MM.1S (cell line): Measurements from ENCODE around the gene PCCA.

Experiments
- DNase-seq: peaks from one replicate; pipeline ENCODE4 v3.0.0-alpha.2; 2015
- H2AFZ ChIP-seq: fragments of 300-600 bp; sonication (generic); 2 replicates; pipeline ENCODE4 v1.6.0; 2016; ENCODE audit warnings: antibody characterized with exemption, low read length
- H3F3A ChIP-seq: fragments of 300-600 bp; sonication (generic); 2 replicates; pipeline ENCODE4 v1.6.1; 2016; ENCODE audit warnings: mild to moderate bottlenecking, antibody characterized with exemption, low read length, moderate library complexity, mixed read lengths; ENCODE audit not compliant: insufficient read depth
- H3K27ac ChIP-seq: fragments of 300-600 bp; sonication (generic); 2 replicates; pipeline ENCODE4 v1.5.1; 2016; ENCODE audit warnings: mild to moderate bottlenecking, low read length
- H3K27me3 ChIP-seq: fragments of 300-600 bp; sonication (generic); replicated peaks from 2 replicates; pipeline ENCODE4 v1.6.0; 2016; ENCODE audit warnings: low read length; ENCODE audit not compliant: insufficient read depth
- H3K36me3 ChIP-seq: fragments of 300-600 bp; sonication (generic); replicated peaks from 2 replicates; pipeline ENCODE4 v1.6.1; 2016; ENCODE audit warnings: mild to moderate bottlenecking, low read length, mixed read lengths; ENCODE audit not compliant: insufficient read depth
- H3K4me1 ChIP-seq: fragments of 300-600 bp; sonication (generic); 2 replicates; pipeline ENCODE4 v1.6.1; 2016; ENCODE audit warnings: low read length, mixed read lengths
- H3K4me2 ChIP-seq: fragments of 300-600 bp; sonication (generic); 2 replicates; pipeline ENCODE4 v1.6.0; 2016; ENCODE audit warnings: low read depth, low read length
- H3K4me3 ChIP-seq: fragments of 300-600 bp; sonication (generic); 2 replicates; pipeline ENCODE4 v1.5.1; 2016; ENCODE audit warnings: low read length, mixed read lengths
- H3K79me2 ChIP-seq: fragments of 300-600 bp; sonication (generic); 2 replicates; pipeline ENCODE4 v1.6.1; 2016; ENCODE audit warnings: mixed run types, low read length, mixed read lengths
- H3K9ac ChIP-seq: fragments of 300-600 bp; sonication (generic); 2 replicates; pipeline ENCODE4 v1.6.1; 2016; ENCODE audit warnings: low read length, mixed read lengths
- H3K9me2 ChIP-seq: fragments of 300-600 bp; sonication (generic); replicated peaks from 2 replicates; pipeline ENCODE4 v1.6.1; 2016; ENCODE audit warnings: mild to moderate bottlenecking, low read length, mixed read lengths; ENCODE audit not compliant: insufficient read depth
- H3K9me3 ChIP-seq: fragments of 300-600 bp; sonication (generic); replicated peaks from 2 replicates; pipeline ENCODE4 v1.6.1; 2016; ENCODE audit warnings: mild to moderate bottlenecking, low read length, mixed read lengths; ENCODE audit not compliant: insufficient read depth
- H4K20me1 ChIP-seq: fragments of 300-600 bp; sonication (generic); 2 replicates; pipeline ENCODE4 v1.6.1; 2016; ENCODE audit warnings: mild to moderate bottlenecking, low read length, moderate library complexity, mixed read lengths; ENCODE audit not compliant: insufficient read depth
- CTCF ChIP-seq: fragments of 300-600 bp; sonication (generic); IDR thresholded peaks from 2 replicates; pipeline ENCODE4 v1.5.1; 2016; ENCODE audit warnings: antibody characterized with exemption, low read length, mixed read lengths
- EZH2 ChIP-seq: fragments of 300-600 bp; sonication (generic); optimal IDR thresholded peaks from 2 replicates; pipeline ENCODE3; 2017; ENCODE audit warnings: low read depth, mild to moderate bottlenecking, antibody characterized with exemption, low read length, mixed read lengths
- EZH2phosphoT487 ChIP-seq: fragments of 300-600 bp; sonication (generic); IDR thresholded peaks from 2 replicates; pipeline ENCODE4 v1.6.1; 2018; ENCODE audit warnings: antibody characterized with exemption, low read length

PCCA gene

GRCh38 chr13:100378533-100378932 is 289.6 kb downstream of the PCCA start:
- Histone ChIP-seq H3K4me2 (no peak overlapping the region), H3K27ac (no peak overlapping the region), H3K27me3 (no peaks in the 10 kb centered on the region), H3K4me1 (no peaks in the 10 kb centered on the region), H2AFZ (no peak overlapping the region), H3K9me2 (no peaks in the 10 kb centered on the region), H3K9ac (no peak overlapping the region), H4K20me1 (no peaks in the 10 kb centered on the region), H3K36me3 (no peaks in the 10 kb centered on the region), H3K9me3 (no peaks in the 10 kb centered on the region), H3K4me3 (no peak overlapping the region), H3F3A (no peaks in the 10 kb centered on the region), H3K79me2 (no peaks in the 10 kb centered on the region)
- no peak for TF ChIP-seq EZH2
- no peak for TF ChIP-seq EZH2phosphoT487
- TF ChIP-seq CTCF = no peak
- DNase-seq = no peak

- no peak overlapping the region for H2AFZ ChIP-seq
- H3K9ac ChIP-seq = no peak overlapping the region
- H3K27ac ChIP-seq = no peak overlapping the region
- no peaks in the 10 kb centered on the region for H3K4me1 ChIP-seq
- H3K27me3 ChIP-seq = no peaks in the 10 kb centered on the region
- H4K20me1 ChIP-seq = no peaks in the 10 kb centered on the region
- H3K36me3 ChIP-seq = no peaks in the 10 kb centered on the region
- no peak overlapping the region for H3K4me3 ChIP-seq
- H3K9me3 ChIP-seq = no peaks in the 10 kb centered on the region
- no peaks in the 10 kb centered on the region for H3K79me2 ChIP-seq
- H3K4me2 ChIP-seq = no peak overlapping the region
- H3K9me2 ChIP-seq = no peaks in the 10 kb centered on the region
- TF ChIP-seq EZH2phosphoT487 (no peak), CTCF (no peak), EZH2 (no peak)
- no peak for DNase-seq
- H3F3A ChIP-seq = no peaks in the 10 kb centered on the region
These were observed 292.8 kb downstream of the PCCA start for GRCh38 chr13:100381595-100382224.

- no peak for TF ChIP-seq CTCF
- no peak for TF ChIP-seq EZH2
- TF ChIP-seq EZH2phosphoT487 = no peak
- Histone ChIP-seq H3K9me3 (no peaks in the 10 kb centered on the region), H2AFZ (no peak overlapping the region), H4K20me1 (no peaks in the 10 kb centered on the region), H3K9me2 (no peaks in the 10 kb centered on the region), H3F3A (no peaks in the 10 kb centered on the region), H3K9ac (no peak overlapping the region), H3K27ac (no peak overlapping the region), H3K4me2 (no peak overlapping the region), H3K79me2 (no peaks in the 10 kb centered on the region), H3K36me3 (no peaks in the 10 kb centered on the region), H3K27me3 (no peaks in the 10 kb centered on the region), H3K4me1 (no peaks in the 10 kb centered on the region), H3K4me3 (no peak overlapping the region)
- DNase-seq = no peak
These were observed 293.9 kb downstream of the PCCA start for GRCh38 chr13:100382785-100383184.
